ENCODE results near the gene RFX4.

RFX4 gene

DNA sequence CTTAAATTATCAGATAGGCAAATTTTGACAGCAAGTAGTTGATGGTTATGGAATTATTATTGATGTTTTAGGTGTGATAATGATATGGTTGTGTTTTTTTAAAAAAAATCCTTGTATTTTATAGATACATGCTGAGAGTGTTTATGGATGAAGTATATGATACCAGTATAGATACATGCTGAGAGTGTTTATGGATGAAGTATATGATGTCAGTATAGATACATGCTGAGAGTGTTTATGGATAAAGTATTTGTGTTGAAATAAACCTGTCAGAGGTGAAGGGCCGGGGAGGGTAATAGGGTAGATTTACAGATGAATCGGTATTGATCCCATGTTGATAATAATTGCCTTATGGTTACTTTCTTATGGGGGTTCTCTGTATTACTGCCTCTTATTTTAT lies 6.0 kb upstream of the RFX4 start:
- no peak for DNase-seq (ENCODE audit: extremely low read depth, low read depth)
- TF ChIP-seq, protein P1, sequence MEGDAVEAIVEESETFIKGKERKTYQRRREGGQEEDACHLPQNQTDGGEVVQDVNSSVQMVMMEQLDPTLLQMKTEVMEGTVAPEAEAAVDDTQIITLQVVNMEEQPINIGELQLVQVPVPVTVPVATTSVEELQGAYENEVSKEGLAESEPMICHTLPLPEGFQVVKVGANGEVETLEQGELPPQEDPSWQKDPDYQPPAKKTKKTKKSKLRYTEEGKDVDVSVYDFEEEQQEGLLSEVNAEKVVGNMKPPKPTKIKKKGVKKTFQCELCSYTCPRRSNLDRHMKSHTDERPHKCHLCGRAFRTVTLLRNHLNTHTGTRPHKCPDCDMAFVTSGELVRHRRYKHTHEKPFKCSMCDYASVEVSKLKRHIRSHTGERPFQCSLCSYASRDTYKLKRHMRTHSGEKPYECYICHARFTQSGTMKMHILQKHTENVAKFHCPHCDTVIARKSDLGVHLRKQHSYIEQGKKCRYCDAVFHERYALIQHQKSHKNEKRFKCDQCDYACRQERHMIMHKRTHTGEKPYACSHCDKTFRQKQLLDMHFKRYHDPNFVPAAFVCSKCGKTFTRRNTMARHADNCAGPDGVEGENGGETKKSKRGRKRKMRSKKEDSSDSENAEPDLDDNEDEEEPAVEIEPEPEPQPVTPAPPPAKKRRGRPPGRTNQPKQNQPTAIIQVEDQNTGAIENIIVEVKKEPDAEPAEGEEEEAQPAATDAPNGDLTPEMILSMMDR (IDR thresholded peaks at IDR 0.05; ENCODE audit: low read depth, low read length), result no peak

DNA sequence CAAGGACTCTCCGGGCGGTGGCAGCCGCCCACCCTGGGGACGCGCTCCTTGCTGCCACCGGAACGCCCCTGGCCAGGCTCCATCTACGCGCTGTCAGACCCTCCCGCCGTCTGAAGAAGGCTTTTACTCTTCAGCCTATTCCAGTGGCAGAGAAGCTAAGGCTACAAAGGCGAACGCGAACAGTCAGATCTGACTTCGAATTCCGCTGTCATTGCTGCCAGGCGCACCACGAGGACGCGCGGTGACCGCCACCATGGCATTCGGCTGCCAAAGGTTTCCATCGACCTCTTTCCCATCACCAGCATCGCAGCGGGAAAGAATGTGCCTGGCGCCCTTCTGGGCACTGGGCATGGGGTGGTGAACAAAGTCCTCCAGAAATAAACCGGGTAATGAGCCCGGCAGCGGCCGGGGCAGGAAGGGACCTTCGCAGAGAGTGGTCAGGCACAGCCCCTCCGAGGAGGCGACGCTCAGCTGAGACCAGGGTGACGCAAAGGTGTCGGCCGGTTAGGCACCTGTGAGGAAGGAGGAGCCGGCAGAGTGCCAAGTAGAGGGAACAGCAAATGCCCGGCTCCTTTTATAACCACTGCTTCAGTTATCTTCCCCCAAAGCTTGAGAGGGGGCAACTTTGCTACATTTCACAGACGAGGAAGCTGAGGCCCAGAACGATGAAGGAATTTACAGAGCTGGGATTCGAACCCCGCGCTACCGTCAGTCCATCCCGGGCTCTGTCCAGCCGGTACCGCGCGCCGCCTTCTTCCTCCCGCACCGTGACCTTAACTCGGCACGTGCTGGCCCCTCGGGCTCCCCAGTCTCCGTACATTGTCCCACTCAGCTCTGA lies 1.9 kb upstream of the RFX4 start:
- no peak for DNase-seq (ENCODE audit: extremely low read depth, low read depth)
- TF ChIP-seq, protein P1 (IDR thresholded peaks at IDR 0.05; ENCODE audit: low read depth, low read length), result no peak

DNA sequence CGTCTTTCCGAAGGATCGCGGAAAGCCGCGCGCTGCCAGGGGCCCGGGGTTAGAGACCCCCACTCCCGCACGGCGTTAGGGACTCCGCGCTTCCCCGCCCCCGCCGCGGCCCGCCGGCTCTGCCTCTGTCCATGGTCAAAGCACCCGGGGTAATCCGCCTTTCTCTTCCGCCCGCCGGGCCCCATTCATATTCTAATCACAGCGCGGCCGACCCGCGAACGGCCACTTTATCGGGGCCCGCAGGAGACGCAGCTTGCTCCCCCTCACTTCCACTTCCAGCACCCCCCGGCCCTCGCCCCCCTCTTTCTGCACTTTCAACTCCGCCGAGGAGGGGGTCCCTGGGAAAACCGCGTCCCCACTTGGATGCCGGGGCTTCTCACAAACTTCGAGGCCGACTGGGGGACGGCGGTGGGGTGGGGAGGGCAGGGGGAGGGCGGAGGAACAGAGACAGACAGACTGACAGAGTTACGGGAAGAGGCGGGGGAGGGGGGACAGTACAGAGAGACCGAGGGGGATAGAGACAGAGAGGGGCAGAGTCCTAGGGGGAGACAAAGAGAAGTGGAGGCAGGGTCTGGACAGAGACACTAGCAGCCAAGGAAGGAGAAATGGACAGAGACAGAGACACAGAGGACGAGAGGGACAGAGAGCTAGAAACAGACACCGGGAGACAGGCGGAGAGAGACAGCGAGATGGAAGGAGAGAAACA lies 1.1 kb upstream of the RFX4 start:
- TF ChIP-seq, protein P1 (IDR thresholded peaks at IDR 0.05; ENCODE audit: low read depth, low read length), result no peak
- DNase-seq (ENCODE audit: extremely low read depth, low read depth), result no peak

DNA sequence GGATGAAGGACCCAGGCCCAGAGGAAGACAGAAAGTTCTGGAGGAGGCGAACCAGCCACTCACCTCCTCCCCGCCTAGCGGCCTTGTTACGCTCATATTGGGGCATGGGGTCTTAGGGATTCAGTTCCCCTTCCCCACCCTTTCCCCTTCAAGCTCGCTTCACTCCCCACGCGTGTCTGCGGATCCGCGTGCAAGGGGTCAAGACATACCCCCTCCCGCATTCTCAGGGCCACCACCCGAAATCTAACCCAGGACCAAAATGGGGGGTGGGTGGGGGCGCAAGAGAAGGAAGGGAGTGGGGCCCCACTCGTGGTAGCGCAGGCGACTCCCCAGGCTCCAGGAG lies 584 bp upstream of the RFX4 start:
- TF ChIP-seq, protein P1 (IDR thresholded peaks at IDR 0.05; ENCODE audit: low read depth, low read length), result no peak
- no peak for DNase-seq (ENCODE audit: extremely low read depth, low read depth)

DNA sequence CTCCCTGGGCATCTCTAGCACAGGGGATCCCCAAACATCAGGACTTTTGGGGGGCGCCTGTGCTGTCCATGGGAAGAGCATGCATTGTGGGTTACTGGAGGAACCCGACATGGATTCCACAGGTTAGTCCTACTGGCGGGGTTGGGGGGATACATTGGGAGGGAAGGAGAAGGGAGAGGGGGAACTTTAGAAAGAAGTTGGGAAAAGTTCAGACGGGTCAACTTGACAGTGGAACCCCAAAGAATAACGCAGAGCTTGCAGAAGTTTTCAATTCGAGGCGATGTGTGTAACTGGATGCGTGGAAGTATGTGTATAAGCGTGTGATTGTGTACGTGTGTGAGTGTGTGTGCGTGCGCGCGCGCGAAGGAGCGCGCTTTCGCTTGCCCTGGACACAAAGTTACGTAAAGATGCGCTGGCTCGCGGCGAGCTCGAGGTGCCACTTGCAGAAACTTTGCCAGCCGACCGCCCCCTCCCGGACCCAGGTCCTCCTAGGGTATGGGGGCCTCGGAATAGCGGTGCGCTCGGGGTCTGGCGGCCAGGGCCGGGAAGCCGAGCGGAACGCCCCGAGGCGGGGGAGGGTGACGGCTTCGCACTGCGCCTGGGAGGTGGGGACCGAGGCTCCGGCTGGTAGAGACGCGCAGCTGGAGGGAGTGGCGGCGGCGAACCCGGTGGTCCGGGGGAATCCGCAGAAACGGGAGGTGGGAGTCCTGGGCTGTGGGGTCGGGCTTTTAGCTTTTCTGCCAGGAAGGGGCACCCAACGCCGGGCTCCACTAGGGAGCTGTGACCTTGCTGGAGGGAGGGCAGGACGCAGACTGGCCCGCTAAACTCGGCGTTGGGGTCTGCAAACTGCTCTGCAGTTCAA lies 669 bp downstream of the RFX4 start:
- TF ChIP-seq, protein P1 (IDR thresholded peaks at IDR 0.05; ENCODE audit: low read depth, low read length), result no peak
- no peak for DNase-seq (ENCODE audit: extremely low read depth, low read depth)

DNA sequence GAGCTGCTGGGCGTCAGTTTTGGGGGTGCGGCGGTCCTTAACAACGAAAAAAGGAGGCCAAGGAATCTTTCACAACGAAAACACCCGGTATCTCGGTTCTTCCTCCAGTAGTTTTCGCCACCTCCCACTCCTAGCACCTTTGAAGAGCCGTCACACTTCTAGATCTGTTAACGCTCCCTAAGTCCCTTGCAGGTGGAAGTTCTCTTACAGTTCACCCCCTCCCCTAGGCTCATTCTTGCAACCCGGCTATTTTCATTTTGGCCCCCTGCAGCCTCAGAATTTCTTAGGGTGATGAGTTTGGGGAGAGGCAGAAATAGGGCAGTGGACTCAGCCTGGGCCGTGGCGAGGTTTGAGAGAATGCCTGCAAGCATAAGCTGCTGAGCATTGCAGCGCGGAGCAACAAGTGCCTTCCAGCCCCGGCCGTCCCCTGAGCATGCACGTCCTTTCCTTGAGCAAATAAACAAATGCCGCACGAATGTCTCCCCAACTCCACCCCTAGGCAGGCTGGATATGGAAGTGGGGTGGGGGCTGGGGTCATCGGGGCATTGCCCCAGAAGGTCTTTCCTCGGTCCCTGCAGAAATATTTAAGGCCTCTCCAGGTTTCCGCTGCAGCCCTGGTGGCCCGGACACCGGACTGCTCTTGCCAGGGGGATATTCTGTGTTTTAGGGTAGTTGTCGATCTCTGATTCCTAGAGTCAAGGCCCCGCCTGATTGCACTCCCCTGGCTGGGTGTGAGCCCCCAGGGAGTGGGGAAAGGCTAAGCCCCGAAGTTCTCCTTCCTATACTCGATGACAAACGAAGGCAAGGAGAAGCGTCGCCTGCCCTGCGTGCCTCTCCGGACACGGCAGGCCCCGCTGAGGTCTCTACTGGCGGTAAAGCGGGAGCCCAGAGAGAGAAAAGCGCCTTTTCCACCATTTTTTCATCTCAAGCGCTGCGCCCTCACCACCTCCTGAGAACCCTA lies 1.6 kb downstream of the RFX4 start:
- TF ChIP-seq, protein P1 (IDR thresholded peaks at IDR 0.05; ENCODE audit: low read depth, low read length), result no peak
- DNase-seq (ENCODE audit: extremely low read depth, low read depth), result no peak
